HG03378 (cell line): ENCODE results near the gene TBC1D22A.

Experiments used
- ATAC-seq: cut with Tn5 transposase; IDR thresholded peaks from one replicate; pipeline ENCODE4 v1.9.1; 2021; ENCODE audit warnings: mild to moderate bottlenecking, moderate library complexity; ENCODE audit not compliant: unreplicated experiment

The TBC1D22A gene

GRCh38 chr22:47189056-47189916 lies 426.8 kb downstream of the TBC1D22A start:
- no peak for ATAC-seq

GRCh38 chr22:47190276-47190956 lies 428.0 kb downstream of the TBC1D22A start:
- ATAC-seq: no peak

- ATAC-seq: no peak
Measured at GRCh38 chr22:47190957-47191670, 428.7 kb downstream of the TBC1D22A start.

GRCh38 chr22:47191671-47192650 lies 429.5 kb downstream of the TBC1D22A start:
- no peak for ATAC-seq

- no peak for ATAC-seq
Measured at GRCh38 chr22:47192651-47193437, 430.4 kb downstream of the TBC1D22A start.

GRCh38 chr22:47193606-47194329 lies 431.3 kb downstream of the TBC1D22A start:
- ATAC-seq: no peak

GRCh38 chr22:47194476-47195155 lies 432.2 kb downstream of the TBC1D22A start:
- ATAC-seq: no peak

- ATAC-seq: no peak
Measured at GRCh38 chr22:47195156-47195483, 432.7 kb downstream of the TBC1D22A start.

GRCh38 chr22:47195484-47196165 lies 433.2 kb downstream of the TBC1D22A start:
- no peak for ATAC-seq

GRCh38 chr22:47196166-47196849 lies 433.9 kb downstream of the TBC1D22A start:
- no peak for ATAC-seq

- no peak for ATAC-seq
Measured at GRCh38 chr22:47196881-47197772, 434.7 kb downstream of the TBC1D22A start.

- no peak for ATAC-seq
Measured at GRCh38 chr22:47197773-47198500, 435.5 kb downstream of the TBC1D22A start.

GRCh38 chr22:47198801-47199251 lies 436.4 kb downstream of the TBC1D22A start:
- no peak for ATAC-seq

- ATAC-seq: no peak
Measured at GRCh38 chr22:47199261-47199978, 437.0 kb downstream of the TBC1D22A start.

GRCh38 chr22:47199979-47200272 lies 437.5 kb downstream of the TBC1D22A start:
- ATAC-seq: no peak
